Karpas-422 (cell line): ENCODE data around the gene SYNE1. TPM values are rescaled to one million over a fixed set of nuclear protein-coding genes. Genes with fewer than 3 reads are reported as not detected.

ENCODE experiments used
- DNase-seq: peaks from one replicate; pipeline ENCODE4 v3.0.0-alpha.2; 2015
- H2AFZ ChIP-seq: fragments of 200-600 bp; sonication (generic); 2 replicates; pipeline ENCODE4 v1.6.1; 2014; ENCODE audit warnings: antibody characterized with exemption, low read length, mixed read lengths
- H3K27ac ChIP-seq: fragments of 200-600 bp; sonication (generic); 2 replicates; pipeline ENCODE4 v1.5.1; 2014; ENCODE audit warnings: mild to moderate bottlenecking, low read length, moderate library complexity
- H3K27me3 ChIP-seq: fragments of 200-600 bp; sonication (generic); 2 replicates; pipeline ENCODE4 v1.6.1; 2014; ENCODE audit warnings: low read length, mixed read lengths
- H3K36me3 ChIP-seq: fragments of 200-600 bp; sonication (generic); 2 replicates; pipeline ENCODE4 v1.6.1; 2014; ENCODE audit warnings: low read length, mixed read lengths; ENCODE audit not compliant: insufficient read depth
- H3K4me1 ChIP-seq: fragments of 200-600 bp; sonication (generic); 2 replicates; pipeline ENCODE4 v1.6.1; 2014; ENCODE audit warnings: mild to moderate bottlenecking, low read length, mixed read lengths
- H3K4me2 ChIP-seq: fragments of 200-600 bp; sonication (generic); 2 replicates; pipeline ENCODE4 v1.6.1; 2014; ENCODE audit warnings: low read length, low read depth, mild to moderate bottlenecking; ENCODE audit not compliant: poor library complexity, severe bottlenecking
- H3K4me3 ChIP-seq: fragments of 200-600 bp; sonication (generic); 2 replicates; pipeline ENCODE4 v1.5.1; 2014; ENCODE audit warnings: mild to moderate bottlenecking, antibody characterized with exemption, low read length, mixed read lengths
- H3K79me2 ChIP-seq: fragments of 200-600 bp; sonication (generic); 2 replicates; pipeline ENCODE4 v1.6.1; 2014; ENCODE audit warnings: mild to moderate bottlenecking, low read length, mixed read lengths
- H3K9ac ChIP-seq: fragments of 200-600 bp; sonication (generic); 2 replicates; pipeline ENCODE4 v1.6.0; 2014; ENCODE audit warnings: low read length
- H3K9me2 ChIP-seq: fragments of 200-600 bp; sonication (generic), shearing (Covaris generic); replicated peaks from 2 replicates; pipeline ENCODE4 v1.6.0; 2014; ENCODE audit warnings: mild to moderate bottlenecking, low read length, moderate library complexity; ENCODE audit not compliant: insufficient read depth
- H3K9me3 ChIP-seq: fragments of 300-700, 200-600 bp; sonication (generic); 2 replicates; pipeline ENCODE4 v1.6.1; 2014; ENCODE audit warnings: low read length, mixed read lengths
- H4K20me1 ChIP-seq: fragments of 200-600 bp; sonication (generic); 2 replicates; pipeline ENCODE4 v1.6.1; 2014; ENCODE audit warnings: mild to moderate bottlenecking, antibody characterized with exemption, low read length, low read depth; ENCODE audit not compliant: insufficient read depth
- total RNA-seq: library from RNA; depleted of rRNA; stranded (reverse); fragments of >200 nt; shearing (Covaris generic); gene quantifications from 2 replicates; pipeline ENCODE4 v1.2.3, GENCODE V29; 2014; ENCODE audit warnings: low replicate concordance

SYNE1 gene
- total RNA-seq, 1 experiment from 2014 or later = 137 TPM

- Histone ChIP-seq H3K4me2 (no peak overlapping the region), H3K36me3 (no peaks in the 10 kb centered on the region), H3K9ac (no peak overlapping the region), H4K20me1 (no peaks in the 10 kb centered on the region), H3K79me2 (no peaks in the 10 kb centered on the region), H3K9me2 (no peaks in the 10 kb centered on the region), H2AFZ (no peak overlapping the region), H3K4me3 (no peak overlapping the region), H3K27me3 (no peaks in the 10 kb centered on the region), H3K4me1 (peaks cover 5% of the 10 kb centered on the region; the same call in 1 of the 2 replicates), H3K9me3 (no peaks in the 10 kb centered on the region), H3K27ac (no peak overlapping the region)
- DNase-seq = no peak
Observed at GRCh38 chr6:152420696-152421095, 216.5 kb downstream of the SYNE1 start.

DNA sequence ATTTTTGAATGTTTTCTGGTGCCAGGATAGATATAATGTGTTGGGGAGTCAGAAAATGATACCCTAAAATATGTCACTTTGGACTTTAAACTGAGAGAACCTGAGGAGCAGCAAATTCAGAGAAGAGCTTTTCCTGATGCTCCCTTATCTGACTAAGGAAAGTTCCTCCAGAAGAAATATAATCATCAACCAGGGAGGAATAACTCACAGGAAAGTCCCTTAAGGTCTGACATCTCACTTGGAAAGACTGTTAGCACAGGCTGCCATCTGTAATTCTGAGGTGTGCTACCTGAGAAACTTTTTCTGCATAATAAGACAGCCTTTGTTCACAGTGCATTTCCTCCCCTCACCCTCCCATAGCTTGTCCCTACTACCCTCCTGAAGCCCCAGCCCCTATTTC, 218.6 kb downstream of the SYNE1 start:
- H4K20me1 ChIP-seq = no peaks in the 10 kb centered on the region
- no peaks in the 10 kb centered on the region for H3K9me2 ChIP-seq
- no peaks in the 10 kb centered on the region for H3K79me2 ChIP-seq
- no peak overlapping the region for H2AFZ ChIP-seq
- H3K27ac ChIP-seq = no peak overlapping the region
- no peak overlapping the region for H3K4me3 ChIP-seq
- no peak for DNase-seq
- H3K36me3 ChIP-seq = no peaks in the 10 kb centered on the region
- peaks cover under 1% of the 10 kb centered on the region; the same call in 1 of the 2 replicates for H3K4me1 ChIP-seq
- H3K9me3 ChIP-seq = no peaks in the 10 kb centered on the region
- no peaks in the 10 kb centered on the region for H3K27me3 ChIP-seq
- no peak overlapping the region for H3K4me2 ChIP-seq
- H3K9ac ChIP-seq = no peak overlapping the region

DNA sequence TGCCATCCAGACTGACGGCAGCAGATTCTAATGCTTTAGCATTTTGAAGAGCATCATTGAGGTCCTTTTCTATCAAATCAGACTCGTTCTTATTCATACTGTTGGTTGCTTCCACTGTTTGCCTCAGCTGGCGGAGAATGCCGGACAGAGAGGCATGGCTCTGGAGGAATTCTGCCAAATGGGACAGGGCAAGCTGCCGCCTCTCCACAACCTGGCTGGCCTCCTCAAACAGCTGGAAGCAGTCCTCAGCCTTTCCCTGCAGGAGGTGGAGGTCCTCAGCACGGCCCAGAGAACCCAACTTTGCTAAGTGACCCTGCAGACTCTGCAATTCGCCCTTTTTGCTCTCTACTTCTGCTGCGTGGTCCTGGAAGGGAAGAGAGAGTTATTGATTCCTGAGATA, 220.5 kb downstream of the SYNE1 start:
- no peaks in the 10 kb centered on the region for H3K79me2 ChIP-seq
- no peaks in the 10 kb centered on the region for H3K36me3 ChIP-seq
- H3K4me2 ChIP-seq = no peak overlapping the region
- H3K9me3 ChIP-seq = no peaks in the 10 kb centered on the region
- no peak overlapping the region for H3K4me3 ChIP-seq
- no peaks in the 10 kb centered on the region for H3K4me1 ChIP-seq
- H3K27ac ChIP-seq = no peak overlapping the region
- H2AFZ ChIP-seq = no peak overlapping the region
- H3K27me3 ChIP-seq = no peaks in the 10 kb centered on the region
- H3K9me2 ChIP-seq = no peaks in the 10 kb centered on the region
- DNase-seq = no peak
- H4K20me1 ChIP-seq = no peaks in the 10 kb centered on the region
- H3K9ac ChIP-seq = no peak overlapping the region

- no peak for DNase-seq
- Histone ChIP-seq H3K27ac (no peak overlapping the region), H3K9me2 (no peaks in the 10 kb centered on the region), H3K27me3 (no peaks in the 10 kb centered on the region), H3K36me3 (no peaks in the 10 kb centered on the region), H3K9me3 (no peaks in the 10 kb centered on the region), H4K20me1 (no peaks in the 10 kb centered on the region), H3K4me3 (no peak overlapping the region), H3K79me2 (no peaks in the 10 kb centered on the region), H3K4me2 (no peak overlapping the region), H2AFZ (no peak overlapping the region), H3K9ac (no peak overlapping the region), H3K4me1 (no peaks in the 10 kb centered on the region)
Observed at GRCh38 chr6:152404936-152405595, 232.1 kb downstream of the SYNE1 start.

- no peaks in the 10 kb centered on the region for H3K79me2 ChIP-seq
- no peaks in the 10 kb centered on the region for H3K4me1 ChIP-seq
- no peak overlapping the region for H3K9ac ChIP-seq
- no peak overlapping the region for H3K4me3 ChIP-seq
- no peaks in the 10 kb centered on the region for H3K36me3 ChIP-seq
- no peaks in the 10 kb centered on the region for H3K9me2 ChIP-seq
- no peak overlapping the region for H3K4me2 ChIP-seq
- H3K27ac ChIP-seq = no peak overlapping the region
- H2AFZ ChIP-seq = no peak overlapping the region
- H3K9me3 ChIP-seq = no peaks in the 10 kb centered on the region
- no peaks in the 10 kb centered on the region for H4K20me1 ChIP-seq
- H3K27me3 ChIP-seq = no peaks in the 10 kb centered on the region
- no peak for DNase-seq
Observed at GRCh38 chr6:152404086-152404857, 232.9 kb downstream of the SYNE1 start.

GRCh38 chr6:152402791-152403190, 234.4 kb downstream of the SYNE1 start:
- no peaks in the 10 kb centered on the region for H3K79me2 ChIP-seq
- H3K4me2 ChIP-seq = no peak overlapping the region
- DNase-seq = no peak
- H2AFZ ChIP-seq = no peak overlapping the region
- no peaks in the 10 kb centered on the region for H3K4me1 ChIP-seq
- H3K4me3 ChIP-seq = no peak overlapping the region
- no peak overlapping the region for H3K9ac ChIP-seq
- no peaks in the 10 kb centered on the region for H4K20me1 ChIP-seq
- H3K36me3 ChIP-seq = no peaks in the 10 kb centered on the region
- no peaks in the 10 kb centered on the region for H3K27me3 ChIP-seq
- H3K27ac ChIP-seq = no peak overlapping the region
- no peaks in the 10 kb centered on the region for H3K9me3 ChIP-seq
- no peaks in the 10 kb centered on the region for H3K9me2 ChIP-seq

DNA sequence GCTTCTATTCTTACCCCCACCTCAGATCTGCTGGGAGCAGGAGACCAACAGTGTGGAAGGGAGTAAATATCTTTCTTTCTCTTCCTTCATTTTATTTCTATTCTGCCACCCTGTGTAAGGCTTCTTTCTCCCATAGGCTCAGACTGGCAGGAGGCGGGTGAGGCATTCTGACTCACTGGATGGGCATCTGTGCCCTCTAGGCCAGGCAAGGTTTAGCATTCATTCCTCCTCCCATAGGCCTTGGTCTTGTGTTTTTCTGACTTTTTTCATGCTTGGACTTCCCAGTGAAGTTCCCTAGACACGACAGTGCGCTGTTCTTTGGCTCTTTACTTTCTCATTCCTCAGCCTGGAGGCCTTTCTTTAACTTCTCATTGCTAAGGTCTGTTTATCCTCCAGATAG, 235.2 kb downstream of the SYNE1 start:
- no peak for DNase-seq
- Histone ChIP-seq H3K27me3 (no peaks in the 10 kb centered on the region), H3K9ac (no peak overlapping the region), H3K9me2 (no peaks in the 10 kb centered on the region), H3K4me3 (no peak overlapping the region), H2AFZ (no peak overlapping the region), H3K4me2 (no peak overlapping the region), H4K20me1 (no peaks in the 10 kb centered on the region), H3K36me3 (no peaks in the 10 kb centered on the region), H3K4me1 (no peaks in the 10 kb centered on the region), H3K27ac (no peak overlapping the region), H3K79me2 (no peaks in the 10 kb centered on the region), H3K9me3 (no peaks in the 10 kb centered on the region)

DNA sequence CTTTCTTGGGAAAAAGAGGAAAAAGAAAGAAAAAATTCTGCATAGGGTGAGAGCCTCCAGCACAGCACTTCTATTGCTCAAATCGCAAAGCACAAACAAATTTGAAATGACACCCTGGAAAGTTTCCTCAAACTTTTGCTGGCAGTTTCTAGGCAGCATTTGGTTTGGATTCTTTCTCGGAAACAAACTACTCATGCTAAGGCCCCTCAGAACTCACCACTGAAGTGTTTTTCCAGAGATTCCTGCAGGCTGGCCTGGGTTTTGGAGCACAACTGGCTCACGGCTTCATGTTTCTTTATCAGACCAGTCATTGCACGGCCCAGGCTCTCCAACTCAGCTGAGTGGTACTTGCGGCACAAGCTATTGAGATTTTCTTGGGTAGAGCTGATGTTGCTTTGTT, 237.8 kb downstream of the SYNE1 start:
- H3K27ac ChIP-seq = no peak overlapping the region
- no peaks in the 10 kb centered on the region for H3K36me3 ChIP-seq
- H3K4me1 ChIP-seq = no peaks in the 10 kb centered on the region
- H3K4me3 ChIP-seq = no peak overlapping the region
- no peaks in the 10 kb centered on the region for H3K79me2 ChIP-seq
- no peak overlapping the region for H3K4me2 ChIP-seq
- no peaks in the 10 kb centered on the region for H3K9me2 ChIP-seq
- no peak overlapping the region for H2AFZ ChIP-seq
- no peak for DNase-seq
- no peaks in the 10 kb centered on the region for H3K9me3 ChIP-seq
- H3K9ac ChIP-seq = no peak overlapping the region
- no peaks in the 10 kb centered on the region for H4K20me1 ChIP-seq
- no peaks in the 10 kb centered on the region for H3K27me3 ChIP-seq
